NCI-H187 treated with DMSO at 0.1 percent for 48 hours (cell line): ENCODE results near the gene MAGI2.

Source experiments
- DNase-seq: peaks from one replicate; lab custom pipeline; 2025; lab: John Stamatoyannopoulos, UW

MAGI2 gene

DNA sequence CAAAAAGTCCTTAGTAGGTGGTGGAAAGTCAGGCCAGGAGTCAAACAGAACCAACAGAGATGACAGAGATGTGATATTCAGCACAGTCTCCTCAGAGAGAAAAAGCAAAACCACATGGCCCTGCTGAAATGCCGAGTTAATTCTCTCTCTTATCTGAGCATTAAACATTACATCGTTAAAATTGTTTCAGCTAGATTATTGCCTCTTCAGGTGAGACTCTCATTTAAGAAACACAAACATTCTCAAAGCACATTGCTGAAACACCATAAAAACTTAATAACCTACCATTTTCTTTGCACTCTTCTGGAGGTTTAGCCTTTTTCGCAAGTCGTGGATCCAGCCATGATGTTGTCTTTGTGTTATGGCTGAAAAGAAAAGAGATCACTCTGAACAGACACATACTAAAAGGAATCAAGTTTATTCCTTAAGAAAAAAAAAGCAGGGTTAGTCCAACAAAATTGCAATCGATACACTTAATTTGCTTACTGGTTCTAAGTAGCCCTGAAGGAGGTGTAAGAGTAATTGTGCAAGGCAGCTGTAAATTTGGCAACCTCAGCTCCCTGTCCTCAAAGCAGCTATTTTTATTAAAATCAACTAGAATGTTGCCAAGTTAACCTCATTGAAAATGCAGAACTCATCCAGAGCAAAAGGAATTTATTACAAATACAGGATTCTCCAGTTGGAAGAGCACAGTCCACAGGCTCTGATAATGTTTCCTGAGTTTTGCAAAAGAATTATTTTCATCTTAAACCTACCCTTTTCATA, 963.8 kb downstream of the MAGI2 start:
- DNase-seq, result no peak

DNA sequence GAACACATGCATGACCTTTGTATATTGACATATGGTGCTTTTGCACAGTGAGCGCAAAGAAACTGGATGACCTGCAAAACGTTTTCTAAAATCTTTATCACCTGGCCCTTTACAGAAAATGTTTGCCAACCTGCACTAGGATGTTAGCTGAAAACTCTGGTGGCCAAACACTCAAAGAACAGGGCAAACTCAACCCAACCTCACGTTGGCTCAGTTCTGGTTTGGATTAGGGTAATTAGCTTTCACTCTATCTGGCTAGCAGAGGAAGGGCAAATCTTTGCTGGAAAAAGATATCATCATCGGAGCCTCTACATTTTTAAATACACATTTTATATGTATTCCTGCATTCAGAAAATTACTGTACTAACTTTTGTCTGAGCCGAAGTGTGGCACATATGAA, 966.0 kb downstream of the MAGI2 start:
- no peak for DNase-seq

DNA sequence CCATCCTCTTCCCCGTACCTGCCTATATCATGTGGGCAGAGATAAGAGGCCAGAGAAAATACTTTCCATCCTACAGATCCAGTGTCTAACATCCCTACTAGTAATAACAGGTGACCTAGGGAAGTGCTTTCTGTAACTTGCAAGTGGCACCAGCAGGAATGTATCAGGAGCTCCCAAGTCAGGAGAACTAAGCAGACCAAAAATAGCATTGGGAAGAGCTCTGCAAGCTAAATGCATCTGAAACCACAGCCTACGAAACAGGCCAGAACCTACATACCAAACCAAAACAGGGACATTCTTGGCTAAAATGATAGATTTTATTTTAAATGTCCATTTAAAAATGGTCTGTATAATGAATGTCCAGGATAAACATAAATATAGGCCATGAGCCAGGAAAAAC, 974.1 kb downstream of the MAGI2 start:
- no peak for DNase-seq

DNA sequence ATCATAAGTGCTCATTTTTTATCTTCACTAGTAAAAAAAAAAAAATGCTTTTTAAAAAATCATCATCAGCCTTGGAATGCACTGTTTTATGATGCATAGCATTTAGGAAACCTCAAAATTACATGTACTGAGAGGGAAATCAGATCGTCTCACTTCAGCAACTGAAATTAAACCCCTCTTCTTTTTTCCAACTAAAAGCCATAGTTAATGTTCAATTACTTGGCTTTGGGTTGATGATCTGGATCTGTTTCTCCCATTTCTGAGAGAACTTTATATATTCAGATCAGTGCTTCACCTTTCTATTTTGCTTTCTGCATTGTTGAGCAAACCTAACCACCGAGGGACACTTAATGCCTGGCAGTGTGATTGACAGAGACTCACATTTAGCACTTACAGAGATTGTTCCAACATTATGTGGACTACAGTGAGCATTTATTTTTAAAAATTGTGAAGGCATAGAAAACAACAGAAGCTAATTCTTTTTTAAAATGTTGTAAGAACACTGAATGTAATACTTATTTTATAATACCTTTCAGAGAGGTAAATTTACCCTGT, 976.5 kb downstream of the MAGI2 start:
- no peak for DNase-seq

DNA sequence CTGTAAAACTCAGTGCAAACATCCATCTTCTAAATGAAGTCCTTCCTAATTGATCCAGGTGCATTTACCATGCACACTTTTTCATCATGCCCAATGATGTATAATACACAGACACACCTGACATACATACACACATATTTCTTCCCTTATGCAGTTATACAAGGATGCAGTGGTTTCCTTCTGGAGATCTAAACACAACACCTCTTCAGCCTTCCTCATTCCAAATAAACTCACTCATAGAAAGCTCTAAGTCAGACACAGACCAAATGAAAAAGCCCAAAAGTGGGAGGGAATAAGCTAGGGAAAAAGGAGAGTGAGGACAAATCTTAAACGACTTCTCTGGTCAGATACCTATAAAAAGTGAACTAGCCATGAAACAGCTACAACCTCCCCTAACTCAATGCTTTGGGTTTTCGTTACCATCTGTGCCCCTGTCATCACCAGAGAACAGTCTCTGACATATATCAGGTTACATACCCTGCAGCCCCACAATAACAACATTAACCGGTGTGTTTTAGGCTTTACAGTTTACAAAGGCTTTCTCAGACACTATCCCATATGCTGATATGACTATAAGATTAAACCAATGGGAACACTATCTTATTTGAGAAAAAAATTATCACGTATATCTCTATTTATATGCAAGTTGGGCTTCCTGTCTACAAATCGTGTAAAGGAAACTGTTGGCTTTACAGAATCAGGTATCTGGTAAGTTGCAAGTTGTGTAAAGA, 979.7 kb downstream of the MAGI2 start:
- no peak for DNase-seq

DNA sequence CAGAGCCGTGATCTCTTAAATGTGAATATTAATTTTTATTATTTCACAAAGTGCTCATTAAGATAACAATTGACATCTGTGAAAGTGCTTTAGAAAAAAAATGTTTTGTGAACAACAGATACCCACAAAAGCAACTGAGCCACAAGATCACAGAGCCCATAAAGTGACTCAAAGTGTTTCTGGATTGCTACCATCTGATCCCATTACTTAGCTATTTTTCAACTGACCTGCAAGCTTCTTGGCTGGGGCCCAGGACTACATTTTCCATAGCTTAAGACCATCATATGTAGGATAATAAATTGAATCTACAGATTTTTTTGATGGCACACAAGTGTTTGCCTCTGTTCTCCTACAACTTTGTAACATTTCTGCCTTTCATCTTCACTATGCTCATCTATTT, 980.4 kb downstream of the MAGI2 start:
- DNase-seq, result no peak

DNA sequence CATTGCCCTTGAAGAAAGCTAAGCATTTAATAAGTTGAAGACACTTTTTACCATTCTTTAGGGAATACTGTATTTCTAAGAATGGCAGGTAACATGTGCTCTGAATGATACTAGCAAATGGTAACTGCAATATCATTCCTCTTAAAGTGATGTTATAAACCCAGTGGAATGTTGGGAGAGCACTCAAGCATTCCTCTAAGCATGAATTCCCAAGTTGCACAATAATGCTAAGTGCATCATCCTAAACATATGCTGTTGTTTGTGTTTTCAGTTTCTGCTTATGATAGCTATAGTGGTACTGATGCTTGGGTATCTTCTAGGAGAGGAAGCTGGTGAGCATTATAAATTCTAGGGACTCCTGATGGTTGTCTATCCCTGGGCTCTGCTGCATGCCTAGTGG, 980.9 kb downstream of the MAGI2 start:
- no peak for DNase-seq

DNA sequence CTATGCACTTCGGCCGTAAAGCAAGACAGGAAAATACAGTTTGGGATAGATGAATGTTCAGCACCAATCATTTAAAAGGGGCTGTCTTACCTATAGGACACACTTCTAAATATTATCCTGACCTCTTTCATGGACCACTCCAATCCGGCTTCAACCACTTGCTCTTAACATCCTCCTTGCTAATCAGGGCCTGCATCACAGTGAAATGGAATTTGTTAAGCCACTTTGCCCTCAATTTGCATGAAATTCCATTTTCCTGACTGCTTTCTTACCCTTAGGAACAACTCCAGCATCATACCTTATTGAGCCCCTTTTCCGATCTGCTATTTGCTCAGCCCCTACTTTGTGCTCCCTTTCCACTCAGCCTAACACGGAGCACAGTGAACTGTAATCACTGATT, 987.6 kb downstream of the MAGI2 start:
- no peak for DNase-seq

DNA sequence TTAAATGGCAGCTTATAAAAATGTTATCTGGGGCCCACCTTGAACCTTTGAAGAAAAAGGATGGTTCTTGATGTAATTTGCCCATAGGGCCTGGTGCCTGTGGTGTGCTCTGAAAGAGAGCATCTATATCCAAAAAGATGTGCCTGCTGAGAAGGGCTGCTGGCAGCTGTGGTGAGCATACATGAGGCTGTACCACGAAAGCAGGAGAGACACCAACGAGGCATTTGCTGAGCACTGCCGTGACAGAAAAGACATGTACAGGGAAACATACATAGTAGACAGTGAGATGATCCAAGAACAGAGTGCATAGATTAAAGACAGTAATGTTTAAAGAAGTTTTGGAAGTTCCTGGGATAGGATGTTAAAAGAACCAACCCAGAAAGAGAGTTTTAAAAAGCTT, 990.4 kb downstream of the MAGI2 start:
- no peak for DNase-seq

DNA sequence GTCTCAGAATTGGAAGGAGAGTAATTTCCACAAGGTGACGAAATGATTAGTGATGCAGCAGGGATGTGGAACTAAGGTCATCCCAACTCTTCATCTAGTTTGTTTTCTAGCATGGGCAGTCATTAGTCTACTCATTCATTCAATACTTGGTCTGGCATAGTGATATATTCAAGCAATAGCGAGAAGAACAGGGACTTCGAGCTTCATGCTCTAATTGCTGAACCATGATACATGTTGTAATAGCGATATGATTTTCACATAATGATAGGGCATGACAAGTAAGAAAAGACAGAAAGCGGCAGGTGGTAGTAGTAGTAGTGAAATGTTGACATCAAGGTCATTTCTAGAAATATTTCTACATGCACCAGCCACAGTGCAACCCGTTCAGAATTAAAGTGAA, 1002.8 kb downstream of the MAGI2 start:
- DNase-seq, result no peak

DNA sequence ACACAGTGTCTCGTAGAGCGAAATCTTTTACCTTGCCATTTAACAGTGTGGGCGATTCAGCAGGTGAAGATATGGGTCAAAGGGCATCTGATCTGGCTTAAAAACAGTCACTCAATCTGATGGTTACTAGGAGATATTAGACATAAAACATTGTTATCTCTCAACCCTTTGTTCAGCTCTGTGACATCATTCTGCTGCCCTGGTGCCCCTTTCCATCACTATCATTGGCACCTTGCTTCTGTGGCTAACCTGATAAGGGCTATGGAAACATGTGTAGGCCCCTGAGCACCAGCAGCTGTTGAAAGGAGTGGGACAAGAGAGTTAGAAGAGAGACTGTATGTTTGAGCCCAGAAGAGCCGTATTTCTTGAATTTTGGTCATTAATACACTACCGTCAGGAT, 1004.6 kb downstream of the MAGI2 start:
- DNase-seq, result no peak

DNA sequence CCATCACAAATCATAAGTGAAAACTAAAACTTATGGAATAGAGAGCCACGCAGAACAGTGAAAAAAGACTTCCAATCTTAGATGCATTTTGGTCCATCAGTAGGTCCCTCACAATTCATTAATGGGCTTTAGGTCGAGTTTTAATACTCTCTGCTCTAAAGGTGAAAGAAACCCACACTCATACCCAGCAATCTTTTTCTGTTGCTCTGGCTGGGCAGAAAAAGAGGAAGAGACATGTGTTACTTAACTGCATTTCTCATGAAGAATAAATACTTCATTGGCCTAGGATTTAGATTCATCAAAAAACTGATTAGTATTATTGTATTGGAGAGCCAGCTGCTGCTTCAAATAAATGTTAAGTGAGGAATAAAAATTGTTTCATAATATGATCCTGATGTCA, 1009.2 kb downstream of the MAGI2 start:
- no peak for DNase-seq

DNA sequence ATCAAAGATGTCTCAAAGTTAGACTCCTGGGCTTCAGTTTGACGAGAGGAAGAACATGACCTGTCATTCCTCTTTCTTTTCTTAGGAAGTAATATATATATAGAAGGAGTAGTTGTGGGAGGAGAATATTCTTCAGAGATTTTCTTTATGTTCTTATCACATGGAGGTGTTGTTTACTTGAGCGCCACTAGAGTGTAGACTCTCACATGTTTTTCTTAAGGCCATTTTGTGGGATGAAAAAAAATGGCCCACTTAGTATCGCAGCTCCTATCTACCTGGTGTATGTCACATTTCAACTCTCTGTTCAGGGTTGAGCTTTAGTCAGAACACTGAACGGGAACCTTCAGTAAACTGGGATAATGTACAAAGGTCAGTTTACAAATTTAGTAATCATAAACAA, 1009.7 kb downstream of the MAGI2 start:
- no peak for DNase-seq

DNA sequence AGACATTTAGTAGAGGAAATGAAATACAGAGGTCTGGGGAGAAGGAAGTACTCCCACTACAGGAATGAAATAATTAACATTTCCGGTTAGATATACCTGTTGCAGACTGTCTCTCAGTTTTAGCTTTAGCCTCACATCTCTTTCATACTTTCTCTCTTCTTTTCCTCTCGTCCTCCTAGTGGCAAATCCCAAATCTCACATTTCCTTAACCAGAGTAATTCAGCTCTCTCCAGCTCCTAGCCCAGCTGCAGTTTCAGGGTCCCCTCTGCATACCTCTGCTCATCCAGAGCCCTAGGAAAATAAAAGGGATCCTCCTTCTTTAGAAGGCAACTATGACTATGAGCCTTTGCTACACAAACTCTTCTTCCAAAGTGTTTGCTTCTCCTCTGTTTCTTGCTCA, 1011.7 kb downstream of the MAGI2 start:
- DNase-seq, result no peak

DNA sequence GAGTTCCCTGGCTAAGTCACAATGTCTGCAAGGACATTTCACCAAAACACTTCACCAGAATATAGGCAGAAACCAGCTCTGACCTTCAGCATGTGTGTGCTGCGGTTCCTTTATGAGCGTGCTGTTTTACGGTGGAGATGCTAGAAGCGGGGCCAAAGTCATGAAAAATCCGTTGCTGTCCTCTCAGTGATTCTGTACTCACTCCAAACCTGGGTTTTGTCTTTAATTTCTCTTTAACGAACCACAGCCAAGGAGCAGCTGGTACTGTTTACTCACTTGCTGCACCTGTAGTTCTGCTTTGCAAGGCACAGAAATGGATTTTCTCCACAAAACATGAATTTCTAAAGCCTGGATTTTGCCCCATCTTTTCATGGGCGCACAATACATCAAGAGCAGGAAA, 1015.0 kb downstream of the MAGI2 start:
- peak; percentile 60 for DNase-seq

DNA sequence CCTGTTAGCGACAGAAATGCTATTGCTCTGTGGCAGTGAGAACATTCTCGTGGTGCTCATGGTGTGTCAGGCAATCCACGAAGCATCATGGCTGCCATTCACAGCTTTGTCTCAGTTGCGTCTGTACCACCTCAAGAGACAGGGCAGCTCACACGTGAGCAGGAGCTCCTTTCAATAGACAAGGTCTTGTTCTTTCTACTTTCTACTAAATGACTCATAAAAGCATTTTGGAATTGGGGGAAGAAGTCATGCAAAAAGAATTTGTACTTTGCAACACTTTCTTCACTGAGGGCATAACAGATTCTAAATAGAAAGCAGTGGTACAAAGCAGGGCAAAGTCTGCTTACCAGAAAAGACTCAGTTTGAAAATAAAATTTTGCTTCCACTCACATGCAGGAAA, 1016.3 kb downstream of the MAGI2 start:
- no peak for DNase-seq

DNA sequence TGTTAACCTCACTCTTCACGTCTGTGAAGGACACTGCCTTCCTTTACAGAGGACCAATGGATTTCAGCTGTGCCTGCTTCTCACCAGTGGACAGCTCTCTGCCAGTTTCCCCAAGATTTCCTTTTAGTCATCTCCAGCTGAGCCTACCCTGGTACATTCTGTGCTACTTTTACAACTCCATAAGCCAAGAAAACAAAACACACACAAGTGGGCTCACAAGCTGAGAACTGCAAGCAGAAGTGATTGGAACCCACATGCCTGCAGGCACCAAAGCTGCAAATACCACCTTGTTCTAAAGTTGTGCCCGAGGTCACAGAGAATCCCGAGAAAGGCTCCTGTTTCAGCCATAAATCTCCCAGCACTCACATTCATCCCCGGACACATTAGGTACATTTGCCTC, 1018.1 kb downstream of the MAGI2 start:
- no peak for DNase-seq

DNA sequence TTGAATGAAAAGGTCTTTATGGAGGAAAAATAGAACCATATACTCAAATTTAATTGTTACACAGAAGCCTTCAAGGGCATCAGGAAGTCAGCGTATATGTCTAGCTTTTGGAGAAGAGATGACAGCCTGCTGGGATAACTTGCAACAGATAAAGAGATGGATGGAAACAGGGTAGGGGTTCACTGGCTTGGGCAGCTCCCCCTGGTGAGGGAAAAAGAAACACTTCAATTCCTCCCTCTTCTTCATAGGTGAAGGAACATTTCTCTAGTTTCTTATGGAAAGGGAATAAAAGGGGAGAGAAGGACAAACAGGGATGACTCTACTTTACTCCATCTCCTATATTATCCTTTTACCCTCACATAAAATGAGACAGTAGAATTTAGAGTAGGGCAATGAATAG, 1019.2 kb downstream of the MAGI2 start:
- DNase-seq, result no peak

DNA sequence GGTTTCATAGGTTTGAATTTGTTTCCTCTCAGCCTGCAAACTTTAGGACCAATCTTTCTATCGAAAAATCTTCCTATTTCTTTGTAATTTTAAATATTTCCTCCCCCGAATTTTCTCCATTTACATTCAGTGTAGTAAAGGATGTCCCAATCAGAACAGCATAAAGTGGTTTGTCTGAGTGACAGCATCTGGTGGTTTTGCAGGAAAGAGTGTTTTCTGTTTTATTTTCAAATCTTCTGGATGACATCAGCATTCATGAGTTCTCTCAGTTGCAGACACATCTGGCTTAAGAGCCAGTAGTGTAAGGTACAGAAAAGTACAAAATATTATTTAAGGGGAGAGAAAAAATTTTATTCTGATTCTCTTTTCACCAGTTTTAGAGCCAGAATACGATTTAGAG, 1020.0 kb downstream of the MAGI2 start:
- DNase-seq, result no peak

DNA sequence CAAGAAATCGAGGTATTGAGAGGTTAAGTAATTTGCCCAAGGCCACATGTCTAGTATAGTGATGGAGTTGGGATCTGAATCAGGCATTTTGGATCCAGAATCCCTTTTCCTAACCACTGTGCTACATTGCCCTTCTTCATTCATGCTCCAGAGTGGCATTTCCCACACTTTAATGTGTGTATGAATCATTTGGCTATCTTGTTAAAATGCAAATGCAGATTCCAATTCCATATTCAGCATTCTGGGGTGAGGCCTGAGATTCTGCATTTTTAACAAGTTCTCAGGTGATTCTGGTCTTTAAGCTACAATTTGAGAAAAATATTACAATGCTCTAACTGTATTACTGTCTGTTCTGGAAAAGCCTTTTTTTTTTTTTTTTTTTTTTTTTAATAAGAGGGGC, 1023.6 kb downstream of the MAGI2 start:
- DNase-seq, result no peak

DNA sequence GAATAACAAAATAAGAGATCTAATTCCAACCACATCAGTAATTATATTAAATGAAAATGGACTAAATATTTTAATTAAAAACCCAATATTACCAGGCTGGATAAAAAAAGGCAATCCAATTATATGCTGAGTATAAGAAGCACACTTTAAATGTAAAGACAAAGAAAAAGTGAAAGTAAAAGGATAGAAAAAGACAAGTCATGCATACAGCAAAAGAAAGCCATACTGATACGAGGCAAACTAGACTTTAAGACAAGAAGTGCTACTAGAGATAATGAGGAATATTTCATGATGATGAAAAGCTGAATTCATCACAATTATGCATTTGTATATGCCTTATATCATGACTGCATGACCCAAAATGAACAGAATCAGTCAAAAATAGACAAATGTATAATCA, 1026.3 kb downstream of the MAGI2 start:
- no peak for DNase-seq

DNA sequence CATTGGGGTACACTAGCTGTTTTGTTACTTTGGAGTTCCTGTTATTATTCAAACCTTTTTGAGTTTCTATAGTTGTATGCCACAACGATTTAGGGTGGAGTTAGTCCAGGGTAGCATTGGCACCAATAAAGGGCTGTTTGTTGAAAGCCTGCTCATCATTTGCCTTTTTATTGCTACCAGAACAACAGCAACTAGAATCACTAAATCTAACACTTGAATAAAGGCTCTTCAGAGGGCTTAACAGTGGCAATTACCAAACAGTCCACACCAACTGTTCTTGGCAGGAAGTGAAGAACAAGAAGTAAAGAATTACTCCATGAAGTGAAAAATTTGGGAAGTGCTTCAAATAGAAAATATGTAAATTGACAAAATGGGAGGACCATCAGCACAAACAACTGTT, 1033.5 kb downstream of the MAGI2 start:
- no peak for DNase-seq

DNA sequence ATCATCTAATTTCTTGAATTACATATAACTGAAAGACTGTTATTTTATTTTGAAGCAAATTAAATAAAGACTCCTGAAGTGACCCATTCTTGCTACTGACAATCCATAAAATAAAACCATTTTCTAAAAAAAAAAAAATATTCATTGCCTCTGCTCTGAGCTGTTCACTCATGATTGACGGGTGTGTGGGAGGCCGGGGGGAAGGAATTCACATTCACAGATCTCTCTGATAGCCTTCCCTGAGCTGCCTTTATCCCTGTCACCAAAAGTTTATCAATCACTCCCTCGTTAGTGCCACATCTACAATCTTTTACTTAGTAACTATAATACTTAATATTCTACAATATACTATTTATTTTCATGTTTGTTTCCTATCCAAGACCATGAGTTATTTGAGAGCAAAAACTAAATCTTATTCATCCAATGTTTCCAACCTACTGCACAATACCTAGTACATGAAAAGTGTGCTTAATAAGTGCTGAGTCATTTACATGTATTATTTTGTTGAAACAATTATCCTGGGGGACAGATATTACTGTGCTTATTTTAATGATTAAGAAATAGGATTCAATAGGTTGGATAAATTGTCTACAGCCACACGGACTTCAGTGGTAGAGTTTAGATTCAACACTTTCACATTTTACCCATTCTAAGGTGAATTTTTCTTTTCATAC, 1036.2 kb downstream of the MAGI2 start:
- DNase-seq, result no peak
